GM12878 (cell line): ENCODE measurements around the gene STKLD1.

ENCODE experiments used
- CEBPB ChIP-seq, 2 experiments: fragments of 150-350 bp in 1 of 2; IDR thresholded peaks; 2 replicates each; pipeline ENCODE4 v1.6.1; 2012 to 2014; ENCODE audit warnings: low read depth in 2 of 2, low read length in 2 of 2, borderline replicate concordance in 1 of 2, inconsistent platforms in 1 of 2
- CTCF ChIP-seq, 3 experiments: IDR thresholded peaks in 2 of 3; conservative IDR thresholded peaks in 1 of 3; 2 replicates each; pipeline ENCODE4 v1.5.1; 2011; ENCODE audit warnings: low read depth in 3 of 3, low read length in 3 of 3, mild to moderate bottlenecking in 3 of 3, control low read depth in 2 of 3, moderate library complexity in 2 of 3, inconsistent platforms in 1 of 3, mixed read lengths in 1 of 3; ENCODE audit not compliant: control insufficient read depth in 2 of 3, insufficient read depth in 1 of 3; ENCODE audit errors: extremely low read depth in 1 of 3
- EZH2 ChIP-seq: IDR thresholded peaks from 2 replicates; pipeline ENCODE4 v1.6.1; 2012; ENCODE audit warnings: low read depth, mild to moderate bottlenecking, control low read depth, inconsistent platforms, low read length, borderline replicate concordance; ENCODE audit not compliant: control insufficient read depth
- JUNB ChIP-seq: IDR thresholded peaks from 2 replicates; pipeline ENCODE4 v1.6.1; 2016; ENCODE audit warnings: antibody characterized with exemption, mild to moderate bottlenecking

GRCh38 chr9:133440874-133441273 lies 64.7 kb downstream of the STKLD1 start:
- TF ChIP-seq EZH2 (no peak), CTCF (IDR thresholded peaks at IDR 0.05 in 2 of 3, conservative IDR thresholded peaks at IDR 0.05 in 1 of 3; ENCODE audit: control insufficient read depth in 2 of 3, extremely low read depth in 1 of 3, insufficient read depth in 1 of 3, low read depth in 3 of 3, low read length in 3 of 3) (no peak), CEBPB (IDR thresholded peaks at IDR 0.05; ENCODE audit: borderline replicate concordance in 1 of 2, low read depth in 2 of 2, low read length in 2 of 2) (no peak), JUNB (no peak)
